ES-I3 (cell line): Measurements from ENCODE around the gene NR2C1.

Experiments
- H3K36me3 ChIP-seq: 2 replicates; pipeline ENCODE4 v1.6.1; 2013; ENCODE audit warnings: mild to moderate bottlenecking, low read length, control low read depth, moderate library complexity; ENCODE audit not compliant: insufficient read depth
- H3K4me1 ChIP-seq: 2 replicates; pipeline ENCODE4 v1.6.1; 2013; ENCODE audit warnings: mild to moderate bottlenecking, control low read depth, low read length; ENCODE audit not compliant: insufficient read depth
- H3K9ac ChIP-seq: 2 replicates; pipeline ENCODE4 v1.6.1; 2013; ENCODE audit warnings: low read depth, mild to moderate bottlenecking, low read length, moderate library complexity
- H3K9me3 ChIP-seq: 2 replicates; pipeline ENCODE4 v1.6.1; 2013; ENCODE audit warnings: mild to moderate bottlenecking, low read length, moderate library complexity; ENCODE audit not compliant: control insufficient read depth, insufficient read depth

Gene NR2C1

DNA sequence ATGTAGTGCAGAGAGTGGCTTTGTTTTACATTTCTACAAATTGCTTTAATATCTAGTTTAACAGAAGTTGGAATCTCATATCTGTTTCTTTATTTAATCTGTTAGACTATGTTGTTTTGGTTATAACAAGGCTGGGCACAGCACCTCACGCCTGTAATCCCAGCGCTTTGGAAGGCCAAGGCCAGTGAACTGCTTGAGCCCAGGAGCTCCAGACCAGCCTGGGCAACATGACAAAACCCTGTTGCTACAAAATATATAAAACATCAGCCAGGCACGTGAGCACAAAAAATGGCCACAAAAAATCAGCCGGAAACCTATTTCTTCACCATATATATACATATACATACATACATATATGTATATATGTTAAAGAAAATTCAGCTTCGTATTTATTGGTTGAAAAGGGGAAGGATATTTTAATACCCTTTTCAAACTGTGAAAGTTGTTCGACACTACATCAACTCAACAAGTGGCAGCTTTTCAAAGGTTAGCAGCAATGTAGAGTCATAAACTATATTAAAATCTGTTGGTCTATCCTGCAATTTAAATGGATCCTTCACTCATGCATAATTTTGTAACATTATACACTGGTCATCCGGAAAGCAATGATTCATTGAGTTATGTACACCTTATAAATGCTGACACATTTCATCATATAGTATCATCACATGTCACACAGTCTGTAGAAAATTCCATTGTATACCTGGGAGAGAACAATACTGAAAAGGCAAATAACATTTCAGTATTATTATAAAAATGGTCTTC, 7.1 kb downstream of the NR2C1 start:
- Histone ChIP-seq H3K9me3 (no peaks in the 10 kb centered on the region), H3K4me1 (no peaks in the 10 kb centered on the region), H3K9ac (no peak overlapping the region), H3K36me3 (peaks cover 18% of the 10 kb centered on the region)

DNA sequence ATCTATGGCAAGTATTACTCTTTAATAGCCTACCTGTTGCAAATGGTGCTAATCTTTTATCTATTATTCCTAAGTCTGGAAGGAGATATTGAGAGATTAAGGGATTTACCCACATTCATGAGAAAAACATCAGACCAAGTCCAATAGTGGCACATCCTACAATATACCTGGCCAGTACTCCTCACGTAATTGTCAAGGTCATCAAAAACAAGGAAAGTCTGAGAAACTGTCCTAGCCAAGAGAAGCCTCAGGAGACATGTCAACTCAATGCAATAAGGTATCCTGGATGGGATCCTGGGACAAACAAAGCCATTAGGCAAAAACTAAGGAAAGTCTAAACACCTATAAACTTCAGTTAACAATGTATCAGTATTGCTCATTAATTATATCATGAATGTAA, 12.5 kb downstream of the NR2C1 start:
- Histone ChIP-seq H3K36me3 (peaks cover 22% of the 10 kb centered on the region), H3K4me1 (no peaks in the 10 kb centered on the region), H3K9ac (no peak overlapping the region), H3K9me3 (no peaks in the 10 kb centered on the region)

DNA sequence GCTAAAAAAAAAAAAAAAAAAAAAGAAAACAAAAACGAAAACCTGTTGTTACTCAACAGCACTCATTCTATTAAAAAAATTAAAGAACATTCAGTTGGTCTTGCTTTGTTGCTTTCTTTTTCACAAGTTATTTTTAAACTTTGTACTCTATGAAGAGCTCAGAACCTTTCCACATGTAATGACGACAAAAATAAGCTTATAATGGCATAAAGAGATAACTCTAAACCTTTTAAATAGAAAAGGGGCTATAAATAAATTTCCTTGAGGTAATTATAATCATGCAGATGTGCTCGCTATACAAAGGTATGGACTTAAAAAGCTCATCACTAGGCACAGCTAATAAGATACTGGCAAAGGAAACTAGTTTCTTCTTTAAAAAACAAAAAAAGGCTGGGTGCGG, 13.4 kb downstream of the NR2C1 start:
- H3K4me1 ChIP-seq = no peaks in the 10 kb centered on the region
- no peak overlapping the region for H3K9ac ChIP-seq
- H3K36me3 ChIP-seq = peaks cover 22% of the 10 kb centered on the region
- no peaks in the 10 kb centered on the region for H3K9me3 ChIP-seq

DNA sequence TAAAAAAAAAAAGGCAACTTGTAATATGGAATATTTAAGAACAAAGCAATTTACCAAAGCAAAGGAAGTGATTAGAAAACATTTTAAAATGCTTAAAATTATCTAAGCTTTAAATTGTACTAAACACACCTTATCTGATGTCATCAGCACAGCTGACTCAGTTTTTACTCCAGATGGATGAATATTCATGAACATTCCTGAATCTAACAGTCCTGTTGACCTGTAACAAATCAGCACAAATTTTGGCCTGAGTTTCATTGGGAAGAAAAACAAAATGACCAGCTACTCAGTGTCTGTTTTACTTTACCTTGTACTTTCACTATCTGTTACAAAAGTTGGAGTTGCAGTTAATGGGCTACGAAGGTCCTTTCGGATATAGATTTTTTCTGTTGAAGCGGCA, 16.0 kb downstream of the NR2C1 start:
- Histone ChIP-seq H3K4me1 (no peaks in the 10 kb centered on the region), H3K36me3 (peaks cover 16% of the 10 kb centered on the region), H3K9ac (no peak overlapping the region)

DNA sequence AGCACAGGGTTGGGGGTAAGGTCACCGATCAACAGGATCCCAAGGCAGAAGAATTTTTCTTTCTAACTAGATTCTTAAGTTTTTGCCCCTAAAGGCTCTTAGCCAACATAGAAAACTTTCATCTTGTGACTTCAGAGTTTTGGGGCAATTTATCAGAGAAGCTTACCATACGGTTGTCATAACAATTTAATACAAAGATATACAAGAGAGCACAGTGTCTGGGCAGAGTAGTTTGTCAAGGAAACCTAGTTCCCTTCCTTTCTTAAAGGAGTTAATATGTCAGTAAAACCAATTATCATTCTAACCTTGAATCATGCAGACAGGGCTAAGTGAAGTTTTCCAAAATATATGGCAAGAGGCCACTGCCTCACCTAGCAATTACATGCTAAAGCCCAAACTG, 18.4 kb downstream of the NR2C1 start:
- H3K9ac ChIP-seq = no peak overlapping the region
- peaks cover 6% of the 10 kb centered on the region; the same call in 1 of the 2 replicates for H3K36me3 ChIP-seq
- no peaks in the 10 kb centered on the region for H3K9me3 ChIP-seq
- H3K4me1 ChIP-seq = no peaks in the 10 kb centered on the region

More for the DNA sequence above, 16.0 kb downstream of the NR2C1 start:
- no peaks in the 10 kb centered on the region for H3K9me3 ChIP-seq

DNA sequence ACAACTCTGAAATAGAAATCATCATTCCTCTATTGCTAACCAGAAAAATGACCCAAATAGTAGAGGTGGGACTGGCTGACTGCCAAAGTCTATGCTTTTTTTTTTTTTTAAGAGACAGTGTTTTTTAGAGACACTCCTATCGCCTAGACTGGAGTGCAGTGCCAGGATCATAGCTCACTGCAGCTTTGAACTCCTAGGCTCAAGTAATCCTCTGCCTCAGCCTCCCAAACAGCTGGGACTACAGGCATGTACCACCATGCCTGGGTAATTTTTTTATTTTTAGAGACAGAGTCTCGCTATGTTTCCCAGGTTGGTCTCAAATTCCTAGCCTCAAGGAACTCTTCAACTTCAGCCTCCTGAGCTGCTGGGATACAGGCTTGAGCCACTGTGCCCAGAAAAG, 19.2 kb downstream of the NR2C1 start:
- peaks cover 6% of the 10 kb centered on the region; the same call in 1 of the 2 replicates for H3K36me3 ChIP-seq

DNA sequence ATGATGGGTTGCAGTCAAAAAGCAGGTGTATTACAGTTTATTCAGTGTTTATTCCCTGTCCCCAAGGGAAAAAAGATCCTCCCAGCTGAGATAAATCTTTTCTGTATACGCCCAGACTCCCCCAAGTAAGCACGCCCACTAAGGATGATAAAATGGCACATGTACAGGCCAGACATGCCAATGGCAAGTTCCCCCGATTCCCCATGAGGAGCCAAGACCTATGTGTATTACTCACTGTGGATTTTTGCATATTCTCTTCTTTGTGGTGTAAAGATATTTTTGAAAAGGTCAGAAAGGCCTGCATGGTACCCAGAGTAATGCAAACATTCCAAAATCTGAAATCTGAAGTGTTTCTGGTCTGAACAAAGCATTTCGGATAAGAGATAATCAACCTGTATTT, 22.2 kb downstream of the NR2C1 start:
- Histone ChIP-seq H3K4me1 (no peaks in the 10 kb centered on the region), H3K36me3 (peaks cover 11% of the 10 kb centered on the region), H3K9ac (no peak overlapping the region), H3K9me3 (no peaks in the 10 kb centered on the region)

More for the DNA sequence above, 19.2 kb downstream of the NR2C1 start:
- no peaks in the 10 kb centered on the region for H3K9me3 ChIP-seq
- H3K9ac ChIP-seq = no peak overlapping the region
- no peaks in the 10 kb centered on the region for H3K4me1 ChIP-seq

DNA sequence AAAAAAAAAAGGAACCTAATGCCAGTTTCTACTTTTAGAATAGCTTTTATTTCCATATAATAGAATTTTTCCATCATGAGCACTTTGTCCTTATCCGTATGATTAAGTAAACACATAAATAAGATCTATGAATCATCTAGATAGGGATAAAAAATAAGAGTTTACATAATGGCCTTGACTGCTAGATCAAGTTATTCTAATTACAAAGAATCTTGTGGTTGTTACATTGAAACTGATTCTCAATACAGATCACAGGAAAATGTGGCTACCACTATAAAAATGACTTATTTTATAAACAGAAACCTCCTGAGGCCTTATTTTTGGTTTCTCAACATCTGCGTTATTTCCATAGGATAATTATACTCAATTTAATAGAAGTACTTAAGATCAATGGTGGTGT, 35.5 kb downstream of the NR2C1 start:
- H3K9me3 ChIP-seq = no peaks in the 10 kb centered on the region
- no peaks in the 10 kb centered on the region for H3K4me1 ChIP-seq
- no peak overlapping the region for H3K9ac ChIP-seq
- no peaks in the 10 kb centered on the region; the same call in none of the 2 replicates for H3K36me3 ChIP-seq

DNA sequence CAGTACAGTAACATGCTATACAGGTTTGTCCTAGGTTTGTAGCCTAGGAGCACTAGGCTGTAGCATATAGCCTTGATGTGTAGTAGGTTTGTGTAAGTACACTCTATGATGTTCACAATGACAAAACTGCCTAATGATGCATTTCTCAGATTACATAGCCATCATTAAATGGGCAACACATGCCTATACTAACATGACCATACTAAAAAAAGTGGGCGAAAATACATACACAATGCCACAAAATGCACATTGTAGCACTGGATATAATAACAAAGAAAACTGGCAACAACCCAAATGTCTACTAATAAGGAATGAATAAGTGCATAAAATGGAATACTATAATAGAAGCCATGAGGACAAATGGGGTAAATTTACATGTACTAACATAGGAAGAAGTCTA, 38.7 kb downstream of the NR2C1 start:
- H3K9ac ChIP-seq = no peak overlapping the region
- H3K9me3 ChIP-seq = no peaks in the 10 kb centered on the region
- H3K4me1 ChIP-seq = no peaks in the 10 kb centered on the region
- H3K36me3 ChIP-seq = no peaks in the 10 kb centered on the region; the same call in none of the 2 replicates

DNA sequence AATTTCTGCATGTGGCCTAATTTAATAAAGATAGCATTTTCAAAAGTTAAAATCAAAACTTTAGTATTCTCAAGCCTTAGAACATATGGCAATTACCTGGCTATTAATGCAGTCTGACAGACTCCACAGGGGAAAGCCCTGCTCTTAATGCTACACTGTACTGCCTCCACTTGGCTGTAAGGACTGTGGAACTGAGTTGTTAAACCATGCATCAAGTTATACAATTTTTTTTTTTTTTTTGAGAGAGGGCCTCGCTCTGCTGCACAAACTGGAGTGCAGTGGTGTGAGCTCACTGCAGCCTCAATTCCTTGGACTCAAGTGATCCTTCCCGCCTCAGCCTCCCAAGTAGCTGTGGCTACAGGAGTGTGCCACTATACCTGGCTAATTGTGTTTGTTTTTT, 50.9 kb downstream of the NR2C1 start:
- Histone ChIP-seq H3K4me1 (no peaks in the 10 kb centered on the region), H3K36me3 (peaks cover 6% of the 10 kb centered on the region; the same call in 1 of the 2 replicates), H3K9me3 (no peaks in the 10 kb centered on the region), H3K9ac (no peak overlapping the region)

DNA sequence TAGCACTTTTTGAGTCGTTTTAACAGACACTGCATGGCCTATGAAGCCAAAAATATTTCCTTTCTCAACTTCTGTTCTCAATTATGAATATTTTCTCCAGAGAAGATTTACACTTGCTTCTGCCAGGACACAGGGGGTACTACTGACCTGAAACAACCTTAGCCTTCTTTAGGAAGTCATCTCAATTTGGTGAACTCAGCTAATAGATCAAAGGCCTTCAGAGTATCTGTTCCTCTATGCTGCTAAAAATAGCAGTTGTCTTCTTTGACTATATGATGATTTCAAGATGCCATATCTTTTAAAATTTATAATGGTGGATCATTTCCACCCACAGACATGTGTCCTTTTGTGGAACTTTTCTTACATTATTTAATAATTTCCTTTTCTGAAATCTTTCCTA, 55.9 kb downstream of the NR2C1 start:
- no peaks in the 10 kb centered on the region for H3K4me1 ChIP-seq
- no peaks in the 10 kb centered on the region for H3K9me3 ChIP-seq
- no peaks in the 10 kb centered on the region for H3K36me3 ChIP-seq
- no peak overlapping the region for H3K9ac ChIP-seq

DNA sequence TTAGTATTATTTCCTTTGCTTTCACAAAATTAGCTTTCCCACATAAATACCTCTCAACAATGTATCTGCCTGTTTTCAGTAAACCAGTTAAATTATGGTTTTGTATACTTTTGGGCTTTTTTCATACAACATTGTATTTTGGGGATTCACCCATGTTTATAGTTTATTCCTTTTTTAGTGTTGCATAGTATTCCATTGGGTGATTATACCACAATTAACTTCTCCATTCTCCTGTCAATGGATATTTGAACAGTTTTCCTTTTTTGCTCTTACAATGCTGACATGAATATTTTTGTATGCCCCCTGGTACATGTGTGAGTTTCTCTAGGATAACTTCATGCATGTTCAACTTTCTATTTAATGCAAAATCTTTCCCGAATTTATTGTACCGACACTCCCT, 57.3 kb downstream of the NR2C1 start:
- H3K9me3 ChIP-seq = no peaks in the 10 kb centered on the region
- no peaks in the 10 kb centered on the region for H3K36me3 ChIP-seq
- H3K4me1 ChIP-seq = no peaks in the 10 kb centered on the region
- H3K9ac ChIP-seq = no peak overlapping the region

DNA sequence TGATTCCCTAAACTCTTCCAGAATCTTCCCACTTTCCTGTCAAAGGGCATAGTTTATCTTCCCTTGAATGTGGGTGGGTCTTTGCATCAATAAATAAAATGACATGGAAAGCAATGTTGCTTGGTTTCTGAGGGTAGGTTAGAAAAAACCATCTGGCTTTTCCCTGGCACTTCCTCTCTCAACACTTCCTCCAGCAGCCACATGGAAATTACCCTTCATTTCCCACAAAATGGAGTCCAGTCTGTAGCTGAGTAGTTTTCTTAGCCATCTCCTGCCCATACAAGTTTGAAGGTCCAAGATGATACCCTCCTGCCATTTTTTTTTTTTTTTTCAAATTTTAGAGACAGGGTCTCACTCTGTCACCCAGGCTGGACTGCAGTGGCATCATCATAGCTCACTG, 58.9 kb downstream of the NR2C1 start:
- no peaks in the 10 kb centered on the region for H3K9me3 ChIP-seq
- H3K36me3 ChIP-seq = no peaks in the 10 kb centered on the region
- H3K9ac ChIP-seq = no peak overlapping the region
- no peaks in the 10 kb centered on the region for H3K4me1 ChIP-seq

DNA sequence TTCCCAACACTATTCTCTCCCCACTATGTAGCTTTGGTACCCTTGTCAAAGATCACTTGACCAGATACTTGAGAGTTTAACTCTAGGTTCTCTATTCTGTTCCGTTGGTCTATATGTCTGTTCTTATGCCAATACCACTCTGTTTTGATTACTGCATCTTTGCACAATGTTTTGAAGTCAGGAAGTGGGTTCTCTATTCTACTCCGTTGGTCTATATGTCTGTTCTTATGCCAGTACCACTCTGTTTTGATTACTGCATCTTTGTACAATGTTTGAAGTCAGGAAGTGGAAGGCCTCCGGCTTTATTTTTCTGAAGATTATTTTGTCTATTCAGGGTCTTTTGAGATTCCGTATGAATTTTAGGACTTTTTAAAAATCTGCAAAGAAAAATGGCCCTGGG, 67.2 kb downstream of the NR2C1 start:
- no peaks in the 10 kb centered on the region for H3K4me1 ChIP-seq
- peaks cover 3% of the 10 kb centered on the region; the same call in 1 of the 2 replicates for H3K9me3 ChIP-seq
- H3K36me3 ChIP-seq = no peaks in the 10 kb centered on the region
- no peak overlapping the region for H3K9ac ChIP-seq

DNA sequence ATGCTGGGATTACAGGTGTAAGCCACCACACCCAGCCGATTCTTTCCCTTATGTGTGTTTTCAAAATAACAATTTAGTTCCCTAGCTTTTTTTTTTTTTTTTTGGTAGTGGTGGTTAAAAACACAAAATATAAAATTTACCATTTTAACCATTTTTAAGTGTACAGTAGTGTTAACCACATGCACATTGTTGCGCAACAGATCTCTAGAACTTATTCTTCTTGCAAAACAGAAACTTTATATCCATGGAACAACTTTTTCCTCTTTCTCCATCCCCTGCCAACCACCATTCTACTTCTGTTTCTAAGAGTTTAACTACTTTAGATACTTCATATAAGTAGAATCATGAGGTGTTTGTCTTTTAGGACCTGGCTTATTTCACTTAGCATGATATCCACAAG, 68.8 kb downstream of the NR2C1 start:
- no peaks in the 10 kb centered on the region for H3K4me1 ChIP-seq

More for the DNA sequence above, 68.8 kb downstream of the NR2C1 start:
- Histone ChIP-seq H3K9me3 (peaks cover 3% of the 10 kb centered on the region; the same call in 1 of the 2 replicates), H3K9ac (no peak overlapping the region), H3K36me3 (no peaks in the 10 kb centered on the region)
